Kasumi-1 (cell line): ENCODE data around the gene KMT2D.

ENCODE experiments used
- DNase-seq, 2 experiments: peaks; one replicate each; lab custom pipeline; 2025; lab: John Stamatoyannopoulos, UW

The KMT2D gene

GRCh38 chr12:49060237-49061156 is at the start of gene KMT2D:
Gene KMT2D, minus strand, starts transcription at chr12:49060794. Its CDS starts 5,470 bp downstream, at chr12:49055324.
- peak; percentile 93 to 94 for DNase-seq

DNA sequence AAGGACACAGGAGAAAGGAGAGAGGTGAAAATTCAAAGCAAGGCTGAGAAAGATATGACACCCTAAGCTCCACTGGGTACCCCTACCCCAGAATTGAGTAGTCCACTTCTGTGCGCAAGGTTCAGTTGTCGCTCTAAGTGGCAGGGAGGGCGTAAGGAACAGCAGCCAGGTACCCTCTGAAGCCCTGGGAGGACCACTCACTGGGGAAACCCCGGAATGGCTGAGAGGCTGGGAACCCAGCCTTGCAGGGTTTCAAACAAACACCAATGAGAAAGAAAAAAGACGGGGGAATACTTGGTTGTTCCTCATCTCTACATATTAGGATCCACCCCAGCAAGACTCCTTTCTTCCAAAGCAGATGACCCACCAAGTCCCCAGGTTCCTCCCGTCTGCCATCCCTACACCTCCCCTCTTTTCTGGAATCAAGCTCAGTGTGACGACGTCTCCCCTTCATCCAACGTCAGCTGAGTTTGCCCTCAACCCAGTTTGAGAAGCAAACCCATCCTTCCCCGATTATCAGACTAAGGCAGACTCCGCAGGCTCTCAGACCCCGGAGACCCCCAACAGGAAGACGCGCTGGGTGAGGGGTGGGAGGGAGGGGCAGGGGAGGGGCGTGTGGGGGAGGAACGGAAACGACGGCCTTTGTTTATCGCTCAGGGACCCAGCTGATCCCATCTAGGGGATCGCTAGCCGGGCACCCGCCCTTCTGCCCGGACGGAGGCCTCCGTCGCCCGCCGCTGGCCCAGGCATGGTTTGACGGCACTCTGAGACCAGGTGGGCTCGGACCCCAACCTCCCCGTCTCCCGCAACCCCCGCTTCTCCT is 49.3 kb upstream of the KMT2D start:
- peak in 1 of 2 experiments; percentile 29 for DNase-seq

DNA sequence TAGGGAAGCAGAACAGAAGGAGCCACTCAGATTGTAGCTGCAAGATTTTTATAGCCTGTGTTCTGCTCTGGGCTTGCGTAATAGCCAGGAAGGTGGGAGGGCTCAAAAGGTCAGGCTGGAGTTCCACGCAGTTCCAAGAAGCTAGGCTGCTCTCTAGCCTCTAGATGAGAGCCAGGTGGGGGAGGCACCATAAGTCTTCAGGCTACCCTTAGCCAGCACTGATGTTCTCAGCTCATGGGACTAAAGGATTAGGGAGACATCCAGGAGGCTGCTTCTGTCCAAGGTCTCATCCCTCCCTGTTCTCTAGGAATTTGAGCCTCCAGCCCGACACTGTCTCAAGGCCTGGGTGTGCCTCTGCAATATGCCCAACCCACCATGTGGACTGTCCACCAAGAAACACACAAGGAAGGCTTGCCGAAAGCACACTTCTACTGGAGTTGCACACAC is 48.4 kb upstream of the KMT2D start:
- peak; percentile 39 to 59 for DNase-seq

- DNase-seq: no peak
Observed at GRCh38 chr12:49105504-49106084, 45.0 kb upstream of the KMT2D start.

DNA sequence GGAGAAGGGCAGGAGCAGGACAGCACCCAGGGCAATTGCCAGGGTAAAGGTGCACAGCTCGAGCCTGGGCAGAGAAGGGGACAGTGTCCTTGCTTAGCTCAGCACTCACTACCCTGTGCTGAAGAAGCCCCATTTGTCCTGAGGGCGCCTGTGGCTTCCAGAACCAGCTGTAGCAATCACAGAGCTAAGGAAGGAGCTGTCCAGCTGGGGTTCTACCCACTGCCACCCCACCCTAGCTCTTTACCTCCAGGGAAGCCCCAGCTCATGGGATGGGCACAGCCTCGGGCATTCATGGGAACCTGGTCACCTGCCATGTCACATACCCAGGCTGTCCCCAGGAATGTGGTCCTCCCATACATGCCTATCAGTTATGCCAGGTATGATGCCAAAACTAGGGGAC is 44.2 kb upstream of the KMT2D start:
- DNase-seq: no peak

DNA sequence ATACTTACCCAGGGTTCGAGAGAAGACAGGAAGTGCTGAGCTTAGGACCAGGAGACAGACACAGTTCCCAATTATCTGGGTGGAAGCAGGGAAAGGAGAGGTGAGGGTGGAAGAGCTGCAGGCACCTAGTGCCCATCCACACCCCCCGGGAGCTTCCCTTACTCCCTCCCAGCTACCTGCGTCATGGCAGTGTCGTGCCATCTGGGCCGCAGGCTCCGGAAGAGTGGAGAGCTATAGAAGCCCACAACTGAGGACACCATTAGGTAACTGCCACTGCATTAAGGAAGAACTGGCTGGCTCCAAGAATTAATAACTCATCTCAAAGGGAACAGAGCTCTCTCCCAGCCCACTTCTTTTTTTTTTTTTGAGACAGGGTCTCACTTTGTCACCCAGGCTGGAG is 39.8 kb upstream of the KMT2D start:
- no peak for DNase-seq

DNA sequence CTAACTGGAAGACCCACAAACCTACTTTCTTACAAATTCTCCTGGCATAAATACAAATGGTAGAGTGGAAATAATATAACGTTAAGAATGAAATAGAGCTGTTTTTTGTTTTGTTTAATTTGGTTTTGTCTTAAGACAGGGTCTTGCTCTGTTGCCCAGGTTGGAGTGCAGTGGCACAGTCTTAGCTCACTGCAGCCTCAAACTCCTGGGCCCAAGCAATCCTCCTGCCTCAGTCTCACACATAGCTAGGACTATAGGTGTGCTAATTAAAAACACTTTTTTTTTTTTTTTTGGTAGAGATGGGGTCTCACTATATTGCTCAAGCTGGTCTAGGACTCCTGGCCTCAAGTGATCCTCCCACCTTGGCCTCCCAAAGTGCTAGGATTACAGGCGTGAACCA is 38.1 kb upstream of the KMT2D start:
- no peak for DNase-seq

- peak; percentile 47 to 51 for DNase-seq
Observed at GRCh38 chr12:49098035-49098451, 37.4 kb upstream of the KMT2D start.

- DNase-seq: no peak
Observed at GRCh38 chr12:49097381-49097780, 36.8 kb upstream of the KMT2D start.

GRCh38 chr12:49094975-49095365 is 34.4 kb upstream of the KMT2D start:
- no peak for DNase-seq

GRCh38 chr12:49094160-49094974 is 33.8 kb upstream of the KMT2D start, which contains the start of gene DHH:
Gene DHH, minus strand, starts transcription at chr12:49094801. Its CDS starts 289 bp downstream, at chr12:49094512.
- no peak for DNase-seq

DNA sequence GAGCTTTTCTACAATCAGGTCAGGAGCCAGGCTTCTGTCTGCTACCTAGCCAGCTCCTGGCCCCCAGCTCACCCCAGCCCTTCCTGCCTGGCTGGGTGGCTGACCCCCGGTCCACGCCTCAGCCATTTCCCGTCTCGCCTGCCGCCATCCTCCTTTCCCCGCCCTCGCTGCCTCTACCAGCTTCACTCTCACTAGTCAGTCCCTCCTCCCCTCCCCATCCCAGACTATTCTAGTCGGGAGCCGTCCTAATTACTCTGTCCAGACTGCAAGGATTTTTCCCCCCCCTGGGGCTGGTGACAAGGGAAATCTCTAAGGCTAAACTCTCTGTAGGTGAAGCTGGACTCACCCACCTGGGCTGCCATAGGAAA is 33.2 kb upstream of the KMT2D start:
- no peak for DNase-seq

- no peak for DNase-seq
Observed at GRCh38 chr12:49092816-49093406, 32.3 kb upstream of the KMT2D start.

DNA sequence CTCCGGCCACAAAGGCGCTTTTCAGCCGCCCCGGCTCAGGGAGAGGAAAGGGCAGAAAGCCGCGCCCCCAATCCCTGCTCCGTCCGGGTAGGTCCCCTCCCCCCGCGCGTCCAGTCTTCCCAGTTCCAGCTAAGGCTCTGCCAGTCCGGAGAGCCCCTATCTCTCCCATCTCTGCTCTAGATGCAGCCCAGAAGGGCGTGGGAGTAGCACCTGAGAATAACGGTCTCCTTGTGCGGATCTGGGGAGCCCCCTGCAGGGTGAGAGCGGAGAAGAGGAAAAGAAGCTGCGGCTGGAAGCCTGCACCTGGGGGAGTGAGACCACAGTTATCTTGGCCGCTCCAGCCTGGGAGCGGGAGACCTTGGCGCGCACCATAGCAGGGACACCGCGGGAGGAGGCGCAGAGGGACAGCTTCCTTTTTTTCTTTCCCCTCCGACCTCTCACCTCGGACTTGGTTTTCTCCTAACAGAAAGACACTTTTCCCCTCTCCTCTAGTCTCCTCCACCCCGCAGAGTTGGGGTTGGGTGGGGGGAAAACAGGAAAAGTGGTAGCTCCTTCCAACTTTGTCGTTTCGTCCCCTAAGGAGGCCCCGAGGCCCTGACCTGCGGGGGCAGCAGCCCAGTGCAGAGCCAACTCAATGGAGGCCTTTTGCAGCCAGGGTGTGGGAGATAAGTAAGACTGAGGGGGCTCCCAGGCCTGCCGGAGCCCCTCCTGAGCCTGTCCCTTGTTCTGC is 31.7 kb upstream of the KMT2D start:
- DNase-seq: peak; percentile 57 to 64

GRCh38 chr12:49091836-49092085 is 31.2 kb upstream of the KMT2D start:
- DNase-seq: no peak

DNA sequence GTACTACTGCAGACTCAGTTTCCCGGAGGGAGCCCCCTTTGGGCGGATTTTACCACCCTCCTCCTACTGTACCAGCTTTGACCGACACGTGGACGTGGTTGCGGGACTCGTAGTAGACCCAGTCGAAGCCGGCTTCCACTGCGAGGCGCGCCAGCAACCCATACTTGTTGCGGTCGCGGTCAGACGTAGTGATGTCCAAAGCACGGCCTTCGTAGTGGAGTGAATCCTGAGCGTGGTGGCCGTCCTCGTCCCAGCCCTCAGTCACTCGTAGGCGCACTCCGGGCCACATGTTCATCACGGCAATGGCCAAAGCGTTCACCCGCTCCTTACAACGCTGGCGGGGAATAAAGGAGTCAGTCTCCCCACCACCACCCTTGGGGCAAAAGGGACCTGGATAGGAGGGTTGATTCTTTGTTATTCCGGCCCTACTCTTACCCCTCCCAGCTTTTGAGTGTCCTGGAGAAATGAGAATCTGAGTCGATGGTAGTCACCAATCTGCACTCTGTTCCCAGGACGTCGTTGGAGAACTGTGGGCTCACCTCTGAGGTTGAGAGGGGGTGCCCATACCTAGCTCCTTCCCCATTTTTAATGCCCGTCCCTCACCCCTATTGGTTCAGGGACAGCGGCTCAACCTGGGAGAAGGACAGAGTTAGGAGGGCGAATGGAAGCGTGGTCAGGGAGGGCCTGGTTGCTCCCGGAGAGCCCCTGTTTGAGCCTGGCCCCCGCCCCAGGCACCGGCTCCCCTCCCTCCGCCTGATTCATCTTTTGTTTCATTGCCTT is 30.7 kb upstream of the KMT2D start:
- no peak for DNase-seq

DNA sequence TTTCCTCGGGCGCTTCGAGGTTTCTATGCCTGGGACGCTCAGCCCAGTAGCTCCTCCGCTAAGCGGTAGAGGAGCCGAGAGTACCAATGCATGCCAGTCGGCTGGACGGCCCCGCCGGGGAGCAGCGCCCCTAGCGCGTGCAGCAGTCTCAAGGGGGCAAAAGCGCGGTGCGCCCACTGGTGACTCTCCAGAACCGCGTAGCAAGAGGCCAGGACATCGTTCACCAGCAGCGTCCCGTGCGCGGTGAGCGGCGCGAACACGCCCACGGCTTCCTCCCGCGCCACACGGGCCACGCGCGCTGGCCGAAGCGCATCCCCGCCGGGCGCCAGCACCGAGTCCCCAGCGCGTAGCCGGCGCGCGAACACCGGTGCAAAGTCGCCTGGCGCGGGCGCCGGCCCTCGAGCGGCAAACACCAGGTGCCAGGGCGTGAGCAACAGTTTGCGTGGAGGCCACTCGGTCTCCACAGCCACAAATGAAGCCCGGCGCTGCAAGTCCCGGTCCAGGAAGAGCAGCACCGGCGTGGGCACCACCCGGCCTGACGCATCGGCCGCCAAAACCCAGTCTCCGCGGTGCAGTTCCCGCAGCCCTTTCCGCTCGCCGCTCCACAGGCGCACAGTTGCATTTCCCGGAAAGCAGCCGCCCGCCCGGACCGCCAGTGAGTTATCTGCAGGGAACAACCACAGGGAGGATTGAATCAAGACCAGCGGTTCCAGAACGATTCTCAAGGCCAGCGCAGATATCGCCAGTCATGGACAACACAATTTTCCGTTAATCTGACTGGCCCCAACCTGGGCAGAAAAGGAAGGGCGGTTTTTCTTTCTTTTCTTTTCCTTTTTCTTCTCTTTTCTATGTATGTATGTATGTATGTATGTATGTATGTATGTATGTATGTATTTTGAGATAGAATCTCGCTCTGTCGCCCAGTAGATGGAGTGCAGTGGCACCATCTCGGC is 29.5 kb upstream of the KMT2D start:
- DNase-seq: peak; percentile 12 to 40

- no peak for DNase-seq
Observed at GRCh38 chr12:49088932-49089330, 28.3 kb upstream of the KMT2D start.
